Liver (tissue), 3 donors: Measurements from ENCODE around the gene CNKSR3.

Experiments used
- EGR1 ChIP-seq, 2 donors: IDR thresholded peaks; 2 replicates each; pipeline ENCODE4 v1.6.1; 2016 to 2018; ENCODE audit warnings: antibody characterized with exemption in 2 of 2, low read depth in 2 of 2
- GABPA ChIP-seq, 2 donors: IDR thresholded peaks in 1 of 2; conservative IDR thresholded peaks in 1 of 2; 2 replicates each; pipeline ENCODE4 v1.6.1; 2016; ENCODE audit warnings: antibody characterized with exemption in 2 of 2, mild to moderate bottlenecking in 1 of 2, moderate library complexity in 1 of 2
- HNF4A ChIP-seq, 2 donors: conservative IDR thresholded peaks; 2 replicates each; pipeline ENCODE4 v1.6.1; 2016; ENCODE audit warnings: antibody characterized with exemption in 2 of 2, mild to moderate bottlenecking in 2 of 2
- JUND ChIP-seq, 2 donors: IDR thresholded peaks; 2 replicates each; pipeline ENCODE4 v1.6.1; 2016; ENCODE audit warnings: antibody characterized with exemption in 2 of 2
- MAX ChIP-seq: IDR thresholded peaks from 2 replicates; pipeline ENCODE4 v1.6.1; 2016; ENCODE audit warnings: antibody characterized with exemption
- RAD21 ChIP-seq, 2 donors: IDR thresholded peaks; 2 replicates each; pipeline ENCODE4 v1.6.1; 2016; ENCODE audit warnings: antibody characterized with exemption in 2 of 2, mild to moderate bottlenecking in 2 of 2
- TF ChIP-seq, protein P1 (sequence below): fragments of 150-350 bp; IDR thresholded peaks from 2 replicates; pipeline ENCODE4 v1.5.1; 2017; ENCODE audit warnings: improper control_type of control experiment, low read depth, low read length; ENCODE audit not compliant: missing input control
- TF ChIP-seq, protein P2 (sequence below): IDR thresholded peaks from 2 replicates; pipeline ENCODE4 v1.6.1; 2016; ENCODE audit warnings: antibody characterized with exemption, mild to moderate bottlenecking
- donor health status: healthy.
- donor health status: healthy.

- no peak for TF ChIP-seq MAX
- TF ChIP-seq, protein P1, sequence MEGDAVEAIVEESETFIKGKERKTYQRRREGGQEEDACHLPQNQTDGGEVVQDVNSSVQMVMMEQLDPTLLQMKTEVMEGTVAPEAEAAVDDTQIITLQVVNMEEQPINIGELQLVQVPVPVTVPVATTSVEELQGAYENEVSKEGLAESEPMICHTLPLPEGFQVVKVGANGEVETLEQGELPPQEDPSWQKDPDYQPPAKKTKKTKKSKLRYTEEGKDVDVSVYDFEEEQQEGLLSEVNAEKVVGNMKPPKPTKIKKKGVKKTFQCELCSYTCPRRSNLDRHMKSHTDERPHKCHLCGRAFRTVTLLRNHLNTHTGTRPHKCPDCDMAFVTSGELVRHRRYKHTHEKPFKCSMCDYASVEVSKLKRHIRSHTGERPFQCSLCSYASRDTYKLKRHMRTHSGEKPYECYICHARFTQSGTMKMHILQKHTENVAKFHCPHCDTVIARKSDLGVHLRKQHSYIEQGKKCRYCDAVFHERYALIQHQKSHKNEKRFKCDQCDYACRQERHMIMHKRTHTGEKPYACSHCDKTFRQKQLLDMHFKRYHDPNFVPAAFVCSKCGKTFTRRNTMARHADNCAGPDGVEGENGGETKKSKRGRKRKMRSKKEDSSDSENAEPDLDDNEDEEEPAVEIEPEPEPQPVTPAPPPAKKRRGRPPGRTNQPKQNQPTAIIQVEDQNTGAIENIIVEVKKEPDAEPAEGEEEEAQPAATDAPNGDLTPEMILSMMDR: no peak
- no peak for TF ChIP-seq JUND (IDR thresholded peaks at IDR 0.05)
- no peak for TF ChIP-seq GABPA (IDR thresholded peaks at IDR 0.05 in 1 of 2, conservative IDR thresholded peaks at IDR 0.05 in 1 of 2)
- no peak for TF ChIP-seq EGR1 (IDR thresholded peaks at IDR 0.05; ENCODE audit: low read depth in 2 of 2)
- TF ChIP-seq RAD21 (IDR thresholded peaks at IDR 0.05): no peak
- TF ChIP-seq HNF4A (conservative IDR thresholded peaks at IDR 0.05): no peak
- TF ChIP-seq, protein P2, sequence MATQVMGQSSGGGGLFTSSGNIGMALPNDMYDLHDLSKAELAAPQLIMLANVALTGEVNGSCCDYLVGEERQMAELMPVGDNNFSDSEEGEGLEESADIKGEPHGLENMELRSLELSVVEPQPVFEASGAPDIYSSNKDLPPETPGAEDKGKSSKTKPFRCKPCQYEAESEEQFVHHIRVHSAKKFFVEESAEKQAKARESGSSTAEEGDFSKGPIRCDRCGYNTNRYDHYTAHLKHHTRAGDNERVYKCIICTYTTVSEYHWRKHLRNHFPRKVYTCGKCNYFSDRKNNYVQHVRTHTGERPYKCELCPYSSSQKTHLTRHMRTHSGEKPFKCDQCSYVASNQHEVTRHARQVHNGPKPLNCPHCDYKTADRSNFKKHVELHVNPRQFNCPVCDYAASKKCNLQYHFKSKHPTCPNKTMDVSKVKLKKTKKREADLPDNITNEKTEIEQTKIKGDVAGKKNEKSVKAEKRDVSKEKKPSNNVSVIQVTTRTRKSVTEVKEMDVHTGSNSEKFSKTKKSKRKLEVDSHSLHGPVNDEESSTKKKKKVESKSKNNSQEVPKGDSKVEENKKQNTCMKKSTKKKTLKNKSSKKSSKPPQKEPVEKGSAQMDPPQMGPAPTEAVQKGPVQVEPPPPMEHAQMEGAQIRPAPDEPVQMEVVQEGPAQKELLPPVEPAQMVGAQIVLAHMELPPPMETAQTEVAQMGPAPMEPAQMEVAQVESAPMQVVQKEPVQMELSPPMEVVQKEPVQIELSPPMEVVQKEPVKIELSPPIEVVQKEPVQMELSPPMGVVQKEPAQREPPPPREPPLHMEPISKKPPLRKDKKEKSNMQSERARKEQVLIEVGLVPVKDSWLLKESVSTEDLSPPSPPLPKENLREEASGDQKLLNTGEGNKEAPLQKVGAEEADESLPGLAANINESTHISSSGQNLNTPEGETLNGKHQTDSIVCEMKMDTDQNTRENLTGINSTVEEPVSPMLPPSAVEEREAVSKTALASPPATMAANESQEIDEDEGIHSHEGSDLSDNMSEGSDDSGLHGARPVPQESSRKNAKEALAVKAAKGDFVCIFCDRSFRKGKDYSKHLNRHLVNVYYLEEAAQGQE: no peak
Measured at GRCh38 chr6:154352898-154353585, 157.4 kb downstream of the CNKSR3 start.
